Glutamatergic neuron (in vitro differentiated cells): ENCODE data around the gene BEND5. TPM values are rescaled to one million over a fixed set of nuclear protein-coding genes. Genes with fewer than 3 reads are reported as not detected.

Experiments
- DNase-seq: peaks from one replicate; pipeline ENCODE4 v3.0.0; 2022
- H3K27ac Mint-ChIP-seq: one replicate; pipeline ENCODE4 v1.8.0; 2020; ENCODE audit warnings: mild to moderate bottlenecking, mixed read lengths, inconsistent platforms; ENCODE audit not compliant: unreplicated experiment
- H3K27me3 Mint-ChIP-seq: one replicate; pipeline ENCODE4 v1.8.0; 2020; ENCODE audit warnings: mild to moderate bottlenecking, moderate library complexity, mixed read lengths, inconsistent platforms; ENCODE audit not compliant: unreplicated experiment
- H3K36me3 Mint-ChIP-seq: one replicate; pipeline ENCODE4 v1.8.0; 2020; ENCODE audit warnings: mild to moderate bottlenecking, mixed read lengths, inconsistent platforms; ENCODE audit not compliant: unreplicated experiment
- H3K4me1 Mint-ChIP-seq: one replicate; pipeline ENCODE4 v1.8.0; 2020; ENCODE audit warnings: mild to moderate bottlenecking, low read depth, mixed read lengths, inconsistent platforms; ENCODE audit not compliant: unreplicated experiment
- H3K4me3 Mint-ChIP-seq: one replicate; pipeline ENCODE4 v1.8.0; 2020; ENCODE audit warnings: mild to moderate bottlenecking, mixed read lengths, inconsistent platforms; ENCODE audit not compliant: unreplicated experiment
- H3K9me3 Mint-ChIP-seq: one replicate; pipeline ENCODE4 v1.8.0; 2020; ENCODE audit warnings: mild to moderate bottlenecking, moderate library complexity, mixed read lengths, inconsistent platforms; ENCODE audit not compliant: unreplicated experiment
- total RNA-seq: library from RNA; stranded (reverse); fragmentation: NEBNext Ultra II Directional; extraction: Animal tissue kit (Norgen Biotek cat#: 25700); gene quantifications from one replicate; pipeline ENCODE4 v1.2.1, GENCODE V29; 2021; ENCODE audit not compliant: unreplicated experiment
- TF ChIP-seq, protein P1 (sequence below): fragments of 200-600 bp; sonication (generic); IDR thresholded peaks from one replicate; pipeline ENCODE4 v1.5.0; 2021; ENCODE audit not compliant: partially characterized antibody, unreplicated experiment

BEND5 gene
- total RNA-seq, 1 donor from 2014 or later, result 34.8 TPM

DNA sequence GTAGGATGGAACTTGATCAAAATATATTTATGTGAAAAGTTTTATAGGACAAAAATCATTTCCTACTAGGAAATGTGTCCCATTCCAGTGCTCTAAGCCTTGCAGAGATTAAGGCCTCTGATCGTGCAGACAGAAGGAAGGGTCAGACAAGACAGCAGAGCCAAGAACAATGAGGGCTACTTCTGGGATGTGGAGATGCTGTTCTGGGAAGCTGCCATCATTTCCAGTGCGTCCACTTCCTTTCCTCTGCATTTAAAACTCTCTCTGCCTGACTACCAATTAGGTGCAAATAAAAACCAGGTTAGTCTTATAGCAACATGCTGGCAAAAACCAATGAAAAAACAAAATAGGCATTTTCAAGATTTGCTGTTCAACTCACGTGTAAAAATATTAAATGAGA lies 36.1 kb downstream of the BEND5 start:
- TF ChIP-seq, protein P1, sequence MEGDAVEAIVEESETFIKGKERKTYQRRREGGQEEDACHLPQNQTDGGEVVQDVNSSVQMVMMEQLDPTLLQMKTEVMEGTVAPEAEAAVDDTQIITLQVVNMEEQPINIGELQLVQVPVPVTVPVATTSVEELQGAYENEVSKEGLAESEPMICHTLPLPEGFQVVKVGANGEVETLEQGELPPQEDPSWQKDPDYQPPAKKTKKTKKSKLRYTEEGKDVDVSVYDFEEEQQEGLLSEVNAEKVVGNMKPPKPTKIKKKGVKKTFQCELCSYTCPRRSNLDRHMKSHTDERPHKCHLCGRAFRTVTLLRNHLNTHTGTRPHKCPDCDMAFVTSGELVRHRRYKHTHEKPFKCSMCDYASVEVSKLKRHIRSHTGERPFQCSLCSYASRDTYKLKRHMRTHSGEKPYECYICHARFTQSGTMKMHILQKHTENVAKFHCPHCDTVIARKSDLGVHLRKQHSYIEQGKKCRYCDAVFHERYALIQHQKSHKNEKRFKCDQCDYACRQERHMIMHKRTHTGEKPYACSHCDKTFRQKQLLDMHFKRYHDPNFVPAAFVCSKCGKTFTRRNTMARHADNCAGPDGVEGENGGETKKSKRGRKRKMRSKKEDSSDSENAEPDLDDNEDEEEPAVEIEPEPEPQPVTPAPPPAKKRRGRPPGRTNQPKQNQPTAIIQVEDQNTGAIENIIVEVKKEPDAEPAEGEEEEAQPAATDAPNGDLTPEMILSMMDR, result no peak
- no peak overlapping the region for H3K4me3 Mint-ChIP-seq
- no peaks in the 10 kb centered on the region for H3K27me3 Mint-ChIP-seq
- no peaks in the 10 kb centered on the region for H3K9me3 Mint-ChIP-seq
- peaks cover 16% of the 10 kb centered on the region for H3K4me1 Mint-ChIP-seq
- H3K27ac Mint-ChIP-seq, result no peak overlapping the region
- no peak for DNase-seq
- peaks cover 3% of the 10 kb centered on the region for H3K36me3 Mint-ChIP-seq

DNA sequence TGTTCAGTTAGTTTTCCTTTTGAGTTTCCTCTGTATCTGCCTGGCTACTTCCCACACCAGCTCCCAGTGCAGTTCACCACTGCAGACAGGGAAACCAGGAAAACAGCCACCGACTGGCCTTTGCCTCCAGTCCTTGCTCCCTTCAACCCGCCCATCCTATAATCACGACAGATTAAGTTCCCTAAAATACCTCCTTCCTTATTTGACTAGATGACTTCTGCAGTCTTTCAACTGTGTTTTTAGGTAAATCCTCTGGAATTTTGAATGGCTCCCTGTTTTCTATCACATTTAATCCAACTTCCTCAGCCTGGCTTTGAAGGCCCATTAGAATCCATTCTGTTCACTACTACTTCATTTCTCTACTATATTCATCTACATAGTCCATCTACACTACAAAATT lies 37.6 kb downstream of the BEND5 start:
- Mint-ChIP-seq H3K4me3 (no peak overlapping the region), H3K27ac (no peak overlapping the region), H3K4me1 (peaks cover 30% of the 10 kb centered on the region), H3K9me3 (peaks cover 5% of the 10 kb centered on the region), H3K27me3 (peaks cover 5% of the 10 kb centered on the region), H3K36me3 (peaks cover 5% of the 10 kb centered on the region)
- TF ChIP-seq, protein P1, result no peak
- DNase-seq, result no peak

DNA sequence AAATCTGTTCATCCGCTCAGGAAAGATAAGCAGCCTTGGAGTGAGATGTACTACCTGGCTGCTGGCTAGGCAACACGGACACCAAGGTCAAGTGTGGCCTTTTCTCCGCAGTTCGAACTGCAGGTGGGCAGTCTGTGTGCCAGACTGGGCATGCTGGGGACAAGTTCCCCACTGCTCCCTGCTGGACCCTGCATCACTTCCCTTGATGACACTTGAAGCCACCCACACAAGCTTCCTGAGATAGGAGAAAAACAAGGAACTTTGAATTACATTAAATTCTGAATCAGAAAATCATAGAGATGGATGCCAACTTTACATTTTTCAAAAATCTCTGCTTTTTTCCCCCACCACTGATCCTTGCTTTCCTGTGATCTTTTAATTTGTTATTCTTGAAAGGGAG lies 38.3 kb downstream of the BEND5 start:
- Mint-ChIP-seq H3K27me3 (peaks cover 5% of the 10 kb centered on the region), H3K4me1 (peaks cover 30% of the 10 kb centered on the region), H3K36me3 (peaks cover 5% of the 10 kb centered on the region), H3K9me3 (peaks cover 5% of the 10 kb centered on the region), H3K27ac (no peak overlapping the region), H3K4me3 (no peak overlapping the region)
- no peak for DNase-seq
- TF ChIP-seq, protein P1, result no peak

DNA sequence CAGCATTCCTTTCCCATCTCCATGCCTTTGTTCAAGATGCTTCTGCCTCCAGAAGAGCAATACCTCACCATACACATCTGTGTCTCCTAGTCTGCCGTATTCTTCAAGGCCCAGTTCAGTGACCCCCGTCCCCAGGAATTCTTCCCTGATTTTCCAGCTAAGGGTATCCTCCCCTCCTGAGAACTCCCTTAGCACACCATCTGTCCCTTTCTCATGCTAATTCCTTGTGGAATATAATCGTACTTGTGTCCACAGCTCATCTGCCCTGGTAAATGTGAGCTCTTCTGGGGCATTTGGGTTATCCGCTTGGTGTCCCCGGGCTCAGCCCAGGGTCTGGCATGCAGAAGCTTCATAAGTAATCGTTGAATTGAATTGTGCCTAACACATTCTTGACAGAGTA lies 40.9 kb downstream of the BEND5 start:
- peaks cover 30% of the 10 kb centered on the region for H3K4me1 Mint-ChIP-seq
- peak overlapping the region; percentile 91 for H3K27ac Mint-ChIP-seq
- H3K4me3 Mint-ChIP-seq, result peak overlapping the region; percentile 62

DNA sequence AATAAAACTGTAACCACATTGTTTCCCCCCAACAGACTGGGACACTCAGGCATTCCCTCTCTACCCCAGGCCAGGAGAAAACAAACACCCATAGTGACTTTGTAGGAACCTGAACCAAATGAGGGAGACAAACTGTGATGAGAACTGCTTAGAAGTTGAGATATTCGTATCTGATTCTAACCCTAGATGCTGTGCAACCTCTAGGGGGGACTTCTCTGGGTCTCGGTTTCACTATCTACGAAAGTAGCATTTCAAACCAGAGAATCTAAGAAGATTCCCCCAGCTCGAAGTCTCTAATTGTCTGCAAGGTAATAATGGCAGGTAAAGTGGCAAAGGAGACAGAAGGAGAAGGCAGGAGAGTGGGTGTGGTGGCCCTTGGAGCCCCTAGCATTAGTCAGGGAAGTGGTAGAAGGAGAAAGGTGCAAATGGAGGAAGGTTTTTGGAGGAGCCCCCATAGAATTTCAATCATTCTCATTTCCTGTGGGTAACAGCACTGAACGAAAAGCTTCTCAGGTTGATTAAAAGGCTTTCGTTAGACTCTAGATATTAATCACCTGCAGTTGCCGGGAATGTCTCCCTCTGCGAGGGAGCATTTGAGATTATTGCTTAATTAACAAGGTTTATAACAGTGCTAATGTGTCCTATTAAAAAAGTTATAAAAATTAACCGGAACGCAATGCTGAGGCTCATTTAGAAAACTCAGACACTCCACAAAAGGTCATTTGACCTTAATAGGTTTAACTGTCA lies 46.4 kb downstream of the BEND5 start:
- H3K27ac Mint-ChIP-seq, result no peak overlapping the region
- no peak for DNase-seq

More for the DNA sequence above, 40.9 kb downstream of the BEND5 start:
- TF ChIP-seq, protein P1, result no peak
- Mint-ChIP-seq H3K9me3 (peaks cover 5% of the 10 kb centered on the region), H3K36me3 (peaks cover 5% of the 10 kb centered on the region), H3K27me3 (peaks cover 5% of the 10 kb centered on the region)
- DNase-seq, result no peak

More for the DNA sequence above, 46.4 kb downstream of the BEND5 start:
- no peak overlapping the region for H3K4me3 Mint-ChIP-seq
- H3K4me1 Mint-ChIP-seq, result peaks cover 29% of the 10 kb centered on the region
- H3K27me3 Mint-ChIP-seq, result peaks cover 5% of the 10 kb centered on the region
- peaks cover 7% of the 10 kb centered on the region for H3K9me3 Mint-ChIP-seq
- no peaks in the 10 kb centered on the region for H3K36me3 Mint-ChIP-seq
- TF ChIP-seq, protein P1, result no peak
